ENCODE data around the gene CDYL2.

- TF ChIP-seq EZH2 (IDR thresholded peaks at IDR 0.05; ENCODE audit: borderline replicate concordance, low read depth, low read length, severe bottlenecking) (no peak), CTCF (IDR thresholded peaks at IDR 0.05; ENCODE audit: extremely low read depth in 1 of 2, insufficient read depth in 1 of 2, low read depth in 1 of 2, low read length in 2 of 2) (peak; percentile 67 to 84), POLR2AphosphoS5 (IDR thresholded peaks at IDR 0.05; ENCODE audit: insufficient read depth, low read depth, low read length) (no peak), POLR2A (IDR thresholded peaks at IDR 0.05; ENCODE audit: low read depth, low read length) (no peak)
Observed at GRCh38 chr16:80803339-80804055, 901 bp downstream of the CDYL2 start.
